NCI-H2227 treated with DMSO at 0.1 percent for 48 hours (cell line): Measurements from ENCODE around the gene AFG3L2.

Experiments used
- DNase-seq: peaks from one replicate; lab custom pipeline; 2025; lab: John Stamatoyannopoulos, UW

The AFG3L2 gene

GRCh38 chr18:12359515-12359927 is 17.5 kb downstream of the AFG3L2 start:
- no peak for DNase-seq

GRCh38 chr18:12352188-12352587 is 24.8 kb downstream of the AFG3L2 start:
- no peak for DNase-seq

- no peak for DNase-seq
Observed at GRCh38 chr18:12347895-12348294, 29.1 kb downstream of the AFG3L2 start.

GRCh38 chr18:12346240-12346565 is 30.8 kb downstream of the AFG3L2 start:
- DNase-seq: no peak

- DNase-seq: no peak
Observed at GRCh38 chr18:12345491-12346239, 31.4 kb downstream of the AFG3L2 start.

- no peak for DNase-seq
Observed at GRCh38 chr18:12342661-12343060, 34.4 kb downstream of the AFG3L2 start.

- no peak for DNase-seq
Observed at GRCh38 chr18:12340945-12341660, 35.9 kb downstream of the AFG3L2 start.

- no peak for DNase-seq
Observed at GRCh38 chr18:12338382-12338781, 38.6 kb downstream of the AFG3L2 start.

- no peak for DNase-seq
Observed at GRCh38 chr18:12336887-12337286, 40.1 kb downstream of the AFG3L2 start.

- no peak for DNase-seq
Observed at GRCh38 chr18:12336171-12336613, 40.8 kb downstream of the AFG3L2 start.

GRCh38 chr18:12335503-12335902 is 41.5 kb downstream of the AFG3L2 start:
- DNase-seq: no peak

- peak; percentile 19 for DNase-seq
Observed at GRCh38 chr18:12334863-12335262, 42.2 kb downstream of the AFG3L2 start.

GRCh38 chr18:12334366-12334808 is 42.6 kb downstream of the AFG3L2 start:
- DNase-seq: peak; percentile 25

GRCh38 chr18:12333506-12334290 is 43.3 kb downstream of the AFG3L2 start:
- DNase-seq: no peak

- no peak for DNase-seq
Observed at GRCh38 chr18:12330766-12331165, 46.3 kb downstream of the AFG3L2 start.

GRCh38 chr18:12329125-12329698 is 47.8 kb downstream of the AFG3L2 start:
- DNase-seq: no peak

GRCh38 chr18:12328179-12328823 is 48.7 kb downstream of the AFG3L2 start:
- no peak for DNase-seq

GRCh38 chr18:12327510-12328178 is 49.4 kb downstream of the AFG3L2 start:
- DNase-seq: peak; percentile 38

- no peak for DNase-seq
Observed at GRCh38 chr18:12326711-12327460, 50.1 kb downstream of the AFG3L2 start.

- no peak for DNase-seq
Observed at GRCh38 chr18:12325726-12326245, 51.2 kb downstream of the AFG3L2 start.
